ENCODE data around the gene PAK6. TPM values are rescaled to one million over a fixed set of nuclear protein-coding genes. Genes with fewer than 3 reads are reported as not detected.

PAK6 gene
- polyA plus RNA-seq, 2 of the 4 experiments (the other 2 are of a cell fraction), result 0.10 to 0.16 TPM

DNA sequence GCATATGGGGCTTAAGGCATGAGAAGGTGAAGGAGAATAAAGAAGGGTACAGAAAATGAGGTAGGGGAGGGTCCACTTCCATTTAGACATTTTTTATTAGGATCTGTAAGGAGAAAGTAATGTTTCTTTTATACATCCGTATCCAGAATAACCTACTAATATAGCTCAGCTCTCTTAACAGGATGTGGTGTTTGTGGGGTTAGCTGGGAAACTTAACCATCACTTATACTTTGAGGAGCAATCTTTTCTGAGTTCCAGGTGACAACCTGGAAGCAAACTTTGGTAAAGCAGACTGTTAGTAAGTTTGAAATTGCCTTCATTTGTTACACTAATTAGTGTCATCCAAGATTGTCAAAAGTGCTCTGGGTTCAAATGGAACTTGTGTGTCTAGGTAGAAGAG, 41.4 kb upstream of the PAK6 start (continued):
- no peak for TF ChIP-seq SREBF2 (IDR thresholded peaks at IDR 0.05)
- TF ChIP-seq, protein P1, sequence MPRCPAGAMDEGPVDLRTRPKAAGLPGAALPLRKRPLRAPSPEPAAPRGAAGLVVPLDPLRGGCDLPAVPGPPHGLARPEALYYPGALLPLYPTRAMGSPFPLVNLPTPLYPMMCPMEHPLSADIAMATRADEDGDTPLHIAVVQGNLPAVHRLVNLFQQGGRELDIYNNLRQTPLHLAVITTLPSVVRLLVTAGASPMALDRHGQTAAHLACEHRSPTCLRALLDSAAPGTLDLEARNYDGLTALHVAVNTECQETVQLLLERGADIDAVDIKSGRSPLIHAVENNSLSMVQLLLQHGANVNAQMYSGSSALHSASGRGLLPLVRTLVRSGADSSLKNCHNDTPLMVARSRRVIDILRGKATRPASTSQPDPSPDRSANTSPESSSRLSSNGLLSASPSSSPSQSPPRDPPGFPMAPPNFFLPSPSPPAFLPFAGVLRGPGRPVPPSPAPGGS (IDR thresholded peaks at IDR 0.05), result no peak
- TF ChIP-seq, protein P2, sequence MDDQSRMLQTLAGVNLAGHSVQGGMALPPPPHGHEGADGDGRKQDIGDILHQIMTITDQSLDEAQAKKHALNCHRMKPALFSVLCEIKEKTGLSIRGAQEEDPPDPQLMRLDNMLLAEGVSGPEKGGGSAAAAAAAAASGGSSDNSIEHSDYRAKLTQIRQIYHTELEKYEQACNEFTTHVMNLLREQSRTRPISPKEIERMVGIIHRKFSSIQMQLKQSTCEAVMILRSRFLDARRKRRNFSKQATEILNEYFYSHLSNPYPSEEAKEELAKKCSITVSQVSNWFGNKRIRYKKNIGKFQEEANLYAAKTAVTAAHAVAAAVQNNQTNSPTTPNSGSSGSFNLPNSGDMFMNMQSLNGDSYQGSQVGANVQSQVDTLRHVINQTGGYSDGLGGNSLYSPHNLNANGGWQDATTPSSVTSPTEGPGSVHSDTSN (IDR thresholded peaks at IDR 0.05), result no peak

DNA sequence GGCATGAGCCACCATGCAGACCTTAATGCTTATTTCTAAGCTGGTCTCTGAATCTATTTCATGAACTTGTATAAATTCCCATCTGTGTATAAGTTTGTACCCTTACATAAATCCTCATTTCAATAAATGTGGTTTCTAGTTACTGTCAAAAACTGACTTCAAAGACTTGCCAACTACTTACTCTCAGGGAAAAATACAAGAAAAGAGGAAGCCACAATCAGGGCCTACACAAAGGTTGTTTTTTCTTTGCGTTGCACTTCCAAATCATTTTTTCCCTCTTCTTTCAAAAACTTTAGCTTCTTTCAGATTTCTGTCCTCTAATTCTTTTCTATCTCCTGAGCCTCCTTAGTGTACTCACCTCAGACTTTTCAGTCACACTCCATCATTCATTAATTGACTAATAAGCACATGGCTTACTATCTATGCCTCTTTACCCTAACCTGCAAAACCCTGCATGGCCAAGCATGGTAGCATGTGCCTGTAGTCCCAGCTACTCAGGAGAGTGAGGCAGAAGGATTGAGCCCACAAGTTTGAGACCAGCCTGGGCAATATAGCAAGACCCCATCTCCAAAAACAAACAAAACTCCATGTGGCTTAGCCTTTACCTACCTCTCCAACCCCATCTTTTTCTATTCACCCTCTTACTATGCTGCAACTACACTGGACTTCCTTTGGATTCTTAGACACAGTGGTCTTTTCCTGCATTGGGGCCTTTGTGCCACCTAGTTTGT, 40.3 kb upstream of the PAK6 start:
- Histone ChIP-seq H3K4me1 (no peaks in the 10 kb centered on the region), H3K4me2 (no peak overlapping the region), H3K9me3 (no peaks in the 10 kb centered on the region), H3K4me3 (no peak overlapping the region), H3K27ac (no peak overlapping the region)
- ATAC-seq (no peak), FAIRE-seq (no peak), DNase-seq (ENCODE audit: low read depth in 1 of 2, low spot score in 1 of 2) (no peak)
- TF ChIP-seq, protein P3, sequence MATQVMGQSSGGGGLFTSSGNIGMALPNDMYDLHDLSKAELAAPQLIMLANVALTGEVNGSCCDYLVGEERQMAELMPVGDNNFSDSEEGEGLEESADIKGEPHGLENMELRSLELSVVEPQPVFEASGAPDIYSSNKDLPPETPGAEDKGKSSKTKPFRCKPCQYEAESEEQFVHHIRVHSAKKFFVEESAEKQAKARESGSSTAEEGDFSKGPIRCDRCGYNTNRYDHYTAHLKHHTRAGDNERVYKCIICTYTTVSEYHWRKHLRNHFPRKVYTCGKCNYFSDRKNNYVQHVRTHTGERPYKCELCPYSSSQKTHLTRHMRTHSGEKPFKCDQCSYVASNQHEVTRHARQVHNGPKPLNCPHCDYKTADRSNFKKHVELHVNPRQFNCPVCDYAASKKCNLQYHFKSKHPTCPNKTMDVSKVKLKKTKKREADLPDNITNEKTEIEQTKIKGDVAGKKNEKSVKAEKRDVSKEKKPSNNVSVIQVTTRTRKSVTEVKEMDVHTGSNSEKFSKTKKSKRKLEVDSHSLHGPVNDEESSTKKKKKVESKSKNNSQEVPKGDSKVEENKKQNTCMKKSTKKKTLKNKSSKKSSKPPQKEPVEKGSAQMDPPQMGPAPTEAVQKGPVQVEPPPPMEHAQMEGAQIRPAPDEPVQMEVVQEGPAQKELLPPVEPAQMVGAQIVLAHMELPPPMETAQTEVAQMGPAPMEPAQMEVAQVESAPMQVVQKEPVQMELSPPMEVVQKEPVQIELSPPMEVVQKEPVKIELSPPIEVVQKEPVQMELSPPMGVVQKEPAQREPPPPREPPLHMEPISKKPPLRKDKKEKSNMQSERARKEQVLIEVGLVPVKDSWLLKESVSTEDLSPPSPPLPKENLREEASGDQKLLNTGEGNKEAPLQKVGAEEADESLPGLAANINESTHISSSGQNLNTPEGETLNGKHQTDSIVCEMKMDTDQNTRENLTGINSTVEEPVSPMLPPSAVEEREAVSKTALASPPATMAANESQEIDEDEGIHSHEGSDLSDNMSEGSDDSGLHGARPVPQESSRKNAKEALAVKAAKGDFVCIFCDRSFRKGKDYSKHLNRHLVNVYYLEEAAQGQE (IDR thresholded peaks at IDR 0.05), result no peak
- TF ChIP-seq TFCP2L1 (CRISPR knock-in tag; IDR thresholded peaks at IDR 0.05) (no peak), NFE2L2 (conservative IDR thresholded peaks at IDR 0.05; ENCODE audit: low read length) (no peak), ZNF302 (CRISPR knock-in tag; IDR thresholded peaks at IDR 0.05) (no peak), RNF2 (IDR thresholded peaks at IDR 0.05; ENCODE audit: borderline replicate concordance, low read depth) (no peak), FOSB (CRISPR knock-in tag; IDR thresholded peaks at IDR 0.05) (no peak)
- POLR2A ChIA-PET, result no interaction called here
- CTCF ChIA-PET, result interaction anchor here (1.2 to 29.0 kb wide), 6 partner anchors 12 to 153 kb away, joined by 3 to 658 read pairs (median 7); no protein-coding TSS in a partner anchor
- 96% methylated on average over 1 of the region's 1 CpG for whole genome bisulfite sequencing (ENCODE audit: missing lambda C conversion rate)

DNA sequence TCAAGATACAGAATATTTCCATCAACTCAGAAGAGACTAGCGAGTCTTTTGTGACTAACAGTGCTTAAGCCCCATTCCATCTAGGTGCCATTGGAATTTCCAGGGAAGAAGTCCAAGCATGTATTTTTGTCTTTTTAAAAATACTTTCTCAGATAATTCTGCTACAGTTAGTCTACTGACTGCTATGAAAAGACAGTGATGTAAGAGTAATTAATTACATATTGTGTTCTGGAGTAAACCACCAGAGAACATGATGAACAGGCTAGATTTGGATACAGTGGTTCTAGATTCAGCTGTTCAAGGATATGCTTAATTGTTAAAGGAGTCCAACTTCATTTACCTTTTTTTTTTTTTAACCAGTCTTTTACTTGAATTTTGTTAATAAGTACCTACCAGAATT, 34.8 kb upstream of the PAK6 start:
- no peaks in the 10 kb centered on the region for H3K4me1 ChIP-seq
- no peak overlapping the region for H3K4me3 ChIP-seq
- ChIA-PET POLR2A (interaction anchor here (0.6 kb wide), 1 partner anchor 95 kb away, joined by 3 read pairs; the partner anchor contains the start of gene BMF), CTCF (interaction anchor here (0.8 to 29.0 kb wide), 2 partner anchors 67 to 95 kb away, joined by 3 to 658 read pairs; partner anchors contain the start of gene BMF)
- TF ChIP-seq HOXA7 (CRISPR knock-in tag; IDR thresholded peaks at IDR 0.05) (no peak), RAD21 (conservative IDR thresholded peaks at IDR 0.05 in 1 of 2, IDR thresholded peaks at IDR 0.05 in 1 of 2) (no peak), ZNF302 (CRISPR knock-in tag; IDR thresholded peaks at IDR 0.05) (no peak), NFE2L2 (conservative IDR thresholded peaks at IDR 0.05; ENCODE audit: low read length) (no peak), GATA3 (IDR thresholded peaks at IDR 0.05; ENCODE audit: borderline replicate concordance) (no peak), BHLHE40 (IDR thresholded peaks at IDR 0.05; ENCODE audit: low read depth, low read length) (no peak), HOXB5 (CRISPR knock-in tag; IDR thresholded peaks at IDR 0.05) (no peak), CEBPB (IDR thresholded peaks at IDR 0.05) (no peak), RARB (CRISPR knock-in tag; IDR thresholded peaks at IDR 0.05) (no peak), CBX8 (IDR thresholded peaks at IDR 0.05) (no peak), JUNB (IDR thresholded peaks at IDR 0.05) (no peak), EHF (CRISPR knock-in tag; IDR thresholded peaks at IDR 0.05) (no peak), FOSL2 (IDR thresholded peaks at IDR 0.05) (no peak), FOSL2 (CRISPR knock-in tag; IDR thresholded peaks at IDR 0.05) (no peak)
- TF ChIP-seq, protein P4, sequence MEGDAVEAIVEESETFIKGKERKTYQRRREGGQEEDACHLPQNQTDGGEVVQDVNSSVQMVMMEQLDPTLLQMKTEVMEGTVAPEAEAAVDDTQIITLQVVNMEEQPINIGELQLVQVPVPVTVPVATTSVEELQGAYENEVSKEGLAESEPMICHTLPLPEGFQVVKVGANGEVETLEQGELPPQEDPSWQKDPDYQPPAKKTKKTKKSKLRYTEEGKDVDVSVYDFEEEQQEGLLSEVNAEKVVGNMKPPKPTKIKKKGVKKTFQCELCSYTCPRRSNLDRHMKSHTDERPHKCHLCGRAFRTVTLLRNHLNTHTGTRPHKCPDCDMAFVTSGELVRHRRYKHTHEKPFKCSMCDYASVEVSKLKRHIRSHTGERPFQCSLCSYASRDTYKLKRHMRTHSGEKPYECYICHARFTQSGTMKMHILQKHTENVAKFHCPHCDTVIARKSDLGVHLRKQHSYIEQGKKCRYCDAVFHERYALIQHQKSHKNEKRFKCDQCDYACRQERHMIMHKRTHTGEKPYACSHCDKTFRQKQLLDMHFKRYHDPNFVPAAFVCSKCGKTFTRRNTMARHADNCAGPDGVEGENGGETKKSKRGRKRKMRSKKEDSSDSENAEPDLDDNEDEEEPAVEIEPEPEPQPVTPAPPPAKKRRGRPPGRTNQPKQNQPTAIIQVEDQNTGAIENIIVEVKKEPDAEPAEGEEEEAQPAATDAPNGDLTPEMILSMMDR (IDR thresholded peaks at IDR 0.05), result no peak
- TF ChIP-seq, protein P5, sequence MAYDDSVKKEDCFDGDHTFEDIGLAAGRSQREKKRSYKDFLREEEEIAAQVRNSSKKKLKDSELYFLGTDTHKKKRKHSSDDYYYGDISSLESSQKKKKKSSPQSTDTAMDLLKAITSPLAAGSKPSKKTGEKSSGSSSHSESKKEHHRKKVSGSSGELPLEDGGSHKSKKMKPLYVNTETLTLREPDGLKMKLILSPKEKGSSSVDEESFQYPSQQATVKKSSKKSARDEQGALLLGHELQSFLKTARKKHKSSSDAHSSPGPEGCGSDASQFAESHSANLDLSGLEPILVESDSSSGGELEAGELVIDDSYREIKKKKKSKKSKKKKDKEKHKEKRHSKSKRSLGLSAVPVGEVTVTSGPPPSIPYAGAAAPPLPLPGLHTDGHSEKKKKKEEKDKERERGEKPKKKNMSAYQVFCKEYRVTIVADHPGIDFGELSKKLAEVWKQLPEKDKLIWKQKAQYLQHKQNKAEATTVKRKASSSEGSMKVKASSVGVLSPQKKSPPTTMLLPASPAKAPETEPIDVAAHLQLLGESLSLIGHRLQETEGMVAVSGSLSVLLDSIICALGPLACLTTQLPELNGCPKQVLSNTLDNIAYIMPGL (CRISPR knock-in tag; IDR thresholded peaks at IDR 0.05; ENCODE audit: borderline replicate concordance), result no peak
- no peak overlapping the region for H3K27ac ChIP-seq
- FAIRE-seq, result no peak
- DNase-seq (ENCODE audit: low read depth in 1 of 2, low spot score in 1 of 2), result no peak
- no peak for ATAC-seq
- 96% methylated on average over 1 of the region's 1 CpG for WGBS (ENCODE audit: missing lambda C conversion rate)
- H3K4me2 ChIP-seq, result no peak overlapping the region
- H3K9me3 ChIP-seq, result no peaks in the 10 kb centered on the region
